ENCODE results near the gene MYRF.

MYRF gene

DNA sequence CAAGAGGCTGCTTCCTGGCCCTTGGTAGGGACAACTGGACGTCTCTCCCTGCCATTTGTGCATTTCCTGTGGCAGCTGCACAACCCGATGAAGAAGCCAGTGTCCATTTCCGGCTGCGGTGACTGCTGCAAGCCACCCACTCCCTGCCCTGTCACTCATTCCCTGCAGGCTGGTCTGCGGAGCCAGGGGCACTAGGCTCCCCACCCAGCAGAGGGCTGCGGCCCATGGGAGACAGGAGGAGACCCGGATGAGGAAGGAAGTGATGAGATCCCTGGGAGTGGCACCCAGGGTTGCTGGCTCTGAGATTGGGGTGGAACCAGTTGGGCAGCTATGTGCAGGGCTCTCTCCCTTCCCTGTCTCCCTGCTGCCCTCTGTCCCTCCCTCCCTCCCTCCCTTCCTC lies 10.0 kb upstream of the MYRF start:
- no peak for DNase-seq

GRCh38 chr11:61743486-61744095 lies 8.8 kb upstream of the MYRF start:
- no peak for DNase-seq

- no peak for DNase-seq
These were observed 8.3 kb upstream of the MYRF start for GRCh38 chr11:61744181-61744580.

DNA sequence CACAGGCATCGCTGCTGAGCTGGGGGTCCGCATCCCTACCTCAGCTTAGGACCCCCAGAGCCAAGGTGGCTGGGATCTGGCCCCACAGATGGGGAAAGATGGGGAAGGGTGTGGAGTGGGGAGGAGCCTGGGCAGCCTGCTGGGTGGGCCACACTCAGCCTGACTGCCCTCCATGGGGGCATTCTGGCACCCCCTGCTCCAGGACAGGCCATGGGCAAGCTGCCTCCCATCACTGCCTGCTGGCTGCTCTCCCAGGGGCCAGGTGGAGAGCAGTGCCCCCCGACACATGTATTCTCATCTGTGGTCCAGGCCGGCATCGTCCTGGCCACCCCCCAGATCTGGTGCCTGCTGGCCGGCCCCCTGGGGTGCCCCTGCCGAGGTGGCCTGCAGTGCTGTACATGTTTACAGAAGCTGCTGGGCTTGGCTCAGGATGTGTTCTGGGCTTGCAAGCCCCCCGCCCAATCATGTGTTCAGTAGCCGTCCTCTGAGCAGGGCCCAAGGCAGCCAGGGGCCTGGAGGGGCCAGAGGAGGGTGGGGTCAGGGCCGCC lies 7.8 kb upstream of the MYRF start:
- DNase-seq = no peak

DNA sequence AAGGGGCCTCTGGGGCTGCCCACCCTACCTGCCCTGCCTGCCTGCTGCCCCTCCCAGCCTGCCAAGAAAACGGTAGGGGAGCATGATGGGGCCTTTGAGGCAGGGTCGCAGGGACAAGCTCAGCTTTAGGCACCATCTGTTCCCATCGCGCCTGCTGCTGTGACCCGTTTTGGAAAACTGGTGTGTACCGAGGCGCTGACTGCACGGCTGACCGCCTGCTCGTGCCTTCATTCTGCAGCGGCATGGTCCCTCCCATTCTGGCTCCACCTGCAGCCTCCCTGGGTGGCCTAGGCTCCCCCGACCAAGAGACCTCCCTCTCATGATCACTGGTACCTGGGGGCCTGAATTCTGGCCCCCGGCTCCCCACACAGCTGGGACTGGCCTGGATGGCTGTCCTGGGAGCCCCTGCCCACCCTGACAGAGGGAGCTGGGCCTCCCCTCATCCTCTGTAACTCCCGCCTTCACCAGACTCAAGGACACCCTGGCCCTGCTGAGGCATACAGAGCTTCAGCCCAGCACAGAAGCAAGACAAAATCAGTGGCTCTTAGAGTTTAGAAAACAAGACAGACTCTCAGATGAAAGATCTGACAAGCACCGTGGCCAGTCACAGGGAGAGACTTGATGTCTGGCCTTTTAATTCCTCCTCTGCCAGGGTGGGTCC lies 6.5 kb upstream of the MYRF start:
- no peak for DNase-seq

- DNase-seq = no peak
These were observed 5.8 kb upstream of the MYRF start for GRCh38 chr11:61746442-61747191.

DNA sequence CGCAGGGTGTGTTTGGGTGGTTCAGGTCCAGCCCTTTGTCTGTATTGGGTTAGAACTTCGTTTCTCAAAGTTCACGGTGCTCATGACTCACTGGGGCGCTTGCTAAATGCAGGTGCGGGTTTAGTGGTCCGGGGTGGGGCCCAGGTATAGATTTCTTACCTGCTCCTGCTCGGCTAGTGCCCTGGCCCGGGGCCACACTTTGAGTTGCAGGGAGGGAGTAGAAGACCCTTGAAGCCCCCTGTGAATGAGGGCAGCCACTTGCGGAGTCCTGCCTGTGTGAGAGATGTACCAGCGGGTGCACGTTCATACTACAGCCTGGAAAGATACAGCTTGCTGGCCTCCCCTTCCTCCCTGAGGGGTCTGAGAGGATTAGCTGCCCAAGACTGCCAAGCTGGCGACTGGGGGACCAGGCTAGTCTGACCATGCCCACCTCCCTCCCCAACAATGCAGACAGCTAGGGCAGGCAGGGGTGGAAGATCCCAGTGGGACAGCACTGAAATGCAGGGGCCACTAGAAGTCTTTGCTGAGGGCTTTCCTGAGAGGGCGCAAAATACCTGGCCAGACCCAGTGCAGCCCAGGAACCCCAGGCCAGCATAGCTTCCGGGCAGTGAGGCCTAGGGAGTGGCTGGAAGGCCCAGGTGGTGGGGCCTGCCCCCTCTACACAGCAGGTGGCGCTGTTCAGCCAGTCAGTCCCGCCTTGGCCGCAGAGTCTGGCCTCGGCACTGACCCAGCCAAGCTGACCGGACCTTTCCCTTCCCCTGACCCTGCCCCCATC lies 5.1 kb upstream of the MYRF start:
- DNase-seq = no peak

GRCh38 chr11:61747967-61748285 lies 4.5 kb upstream of the MYRF start:
- DNase-seq = no peak

DNA sequence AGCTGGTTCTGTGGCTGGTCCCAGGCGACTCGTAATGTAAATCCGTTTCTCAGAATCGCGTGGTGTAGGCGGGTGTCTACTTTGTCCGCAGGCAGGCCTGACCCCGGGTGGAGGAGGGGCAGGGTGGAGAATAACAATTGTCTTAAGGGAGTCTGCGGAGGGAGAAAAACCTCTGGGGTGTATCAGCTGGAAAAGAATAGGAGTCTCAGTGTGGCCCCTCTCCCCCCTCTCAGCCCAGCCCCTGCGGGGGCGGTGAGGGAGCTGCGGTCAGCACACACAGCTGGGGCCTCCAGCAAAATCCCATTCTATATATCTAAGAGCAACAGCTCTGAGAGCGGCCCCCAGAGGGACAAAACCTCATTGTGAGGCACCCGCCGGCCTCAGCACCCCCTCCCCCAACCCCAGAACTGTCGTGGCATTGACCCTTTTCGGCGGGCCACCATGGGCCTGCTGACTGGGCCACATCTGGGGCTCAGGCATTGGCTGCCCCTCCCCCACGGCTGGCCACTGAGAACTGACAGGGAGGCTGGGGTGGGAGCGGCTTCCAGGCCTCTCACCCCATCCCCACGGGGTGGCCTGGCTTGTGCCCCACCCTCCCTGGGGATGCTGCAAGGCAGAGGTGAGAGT lies 2.7 kb upstream of the MYRF start:
- DNase-seq = no peak

DNA sequence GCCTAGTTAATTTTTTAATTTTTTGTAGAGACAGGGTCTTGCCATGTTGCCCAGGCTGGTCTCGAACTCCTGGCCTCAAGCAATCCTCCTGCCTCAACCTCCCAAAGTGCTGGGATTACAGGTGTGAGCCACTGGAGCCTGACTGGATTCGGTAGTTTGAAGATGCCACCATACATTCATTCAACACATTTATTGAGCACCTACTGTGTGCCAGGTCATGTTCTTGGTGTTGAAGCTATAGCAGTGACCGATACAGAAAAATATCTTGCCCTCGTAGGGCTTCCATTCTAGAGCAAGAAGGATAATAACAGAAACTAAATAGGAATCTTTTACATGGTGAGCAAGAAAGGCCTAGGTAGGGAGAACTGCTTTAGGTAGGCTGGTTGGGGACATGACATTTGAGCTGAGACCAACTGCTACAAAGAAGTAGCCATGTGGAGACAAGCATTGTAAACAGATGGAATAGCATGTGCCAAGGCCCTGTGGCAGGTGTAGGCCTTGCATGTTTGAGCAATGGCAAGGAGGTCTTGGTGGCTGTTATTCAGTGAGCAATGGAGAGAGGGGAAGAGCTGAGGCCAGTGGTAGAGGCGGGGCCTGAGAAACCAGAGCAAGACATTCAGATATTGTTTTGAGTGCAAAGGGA lies 1.7 kb upstream of the MYRF start:
- DNase-seq = no peak

- no peak for DNase-seq
These were observed 1.1 kb upstream of the MYRF start for GRCh38 chr11:61751384-61751783.

- no peak for DNase-seq
These were observed 587 bp downstream of the MYRF start for GRCh38 chr11:61752925-61753521.

GRCh38 chr11:61753672-61754071 lies 1.2 kb downstream of the MYRF start:
- no peak for DNase-seq

- DNase-seq = no peak
These were observed 2.4 kb downstream of the MYRF start for GRCh38 chr11:61754534-61755482.

DNA sequence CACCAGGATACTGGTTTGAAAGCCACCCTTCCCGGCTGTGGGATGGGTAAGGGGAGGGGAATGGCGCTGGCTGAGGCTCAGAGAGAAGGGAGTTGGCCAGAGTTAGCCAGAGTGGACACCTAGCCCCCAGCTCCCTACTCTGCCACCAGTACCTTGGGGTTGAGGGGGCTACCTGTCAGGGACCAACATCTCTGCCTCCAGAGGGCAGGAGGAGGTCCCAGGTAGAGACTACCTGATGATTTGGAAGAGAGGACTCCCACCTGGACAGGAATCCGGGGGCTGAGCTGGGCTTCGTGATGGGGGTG lies 3.7 kb downstream of the MYRF start:
- DNase-seq = no peak

DNA sequence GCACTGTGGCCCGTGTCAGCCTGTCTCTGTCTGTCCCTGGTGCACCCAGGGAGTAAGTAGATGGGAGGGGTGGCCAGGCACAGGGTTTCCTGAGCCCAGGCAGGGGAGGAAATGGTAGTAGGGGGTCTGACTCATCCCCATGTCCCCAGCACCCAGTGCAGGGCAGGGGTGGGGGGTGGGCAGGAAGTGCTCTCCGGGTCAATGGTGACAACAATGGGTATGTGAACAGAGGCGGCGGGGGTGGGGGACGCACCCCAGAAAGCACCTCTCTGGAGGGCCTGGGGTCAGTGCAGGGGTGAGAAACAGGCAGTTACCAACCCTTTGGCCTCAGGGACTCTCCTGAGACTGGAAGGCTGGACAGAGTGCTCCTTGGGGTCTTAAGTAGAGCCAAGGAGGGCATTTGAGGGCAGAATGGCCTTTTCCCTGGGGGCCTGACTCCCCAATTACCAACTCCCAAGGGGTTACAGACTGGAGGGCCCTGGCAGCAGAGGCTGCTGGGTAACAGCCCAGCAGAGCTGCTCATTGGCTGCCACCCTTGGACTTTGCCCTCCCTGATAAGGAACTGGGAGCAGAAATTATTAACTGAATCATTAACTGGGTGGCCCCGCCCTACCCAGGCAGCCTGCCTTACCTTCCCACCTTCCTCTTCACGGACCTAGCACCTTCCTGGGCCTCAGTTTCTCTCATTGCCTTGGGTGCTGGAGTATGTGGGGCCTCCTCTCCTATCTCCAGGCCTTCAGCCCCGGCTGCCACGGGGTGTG lies 4.2 kb downstream of the MYRF start:
- no peak for DNase-seq

GRCh38 chr11:61757213-61757862 lies 4.9 kb downstream of the MYRF start:
- no peak for DNase-seq

- no peak for DNase-seq
These were observed 8.5 kb downstream of the MYRF start for GRCh38 chr11:61760946-61761345.

GRCh38 chr11:61761440-61762222 lies 9.2 kb downstream of the MYRF start:
- DNase-seq = no peak
